IMR-90 (cell line): ENCODE results near the gene NRN1.

ENCODE experiments used
- BHLHE40 ChIP-seq: fragments of 150-350 bp; IDR thresholded peaks from 2 replicates; pipeline ENCODE4 v1.6.1; 2016; ENCODE audit warnings: mild to moderate bottlenecking, low read depth, low read length
- CEBPB ChIP-seq: IDR thresholded peaks from 2 replicates; pipeline ENCODE4 v1.6.1; 2012; ENCODE audit warnings: low read depth, low read length, improper control_type of control experiment
- CTCF ChIP-seq: conservative IDR thresholded peaks from 2 replicates; pipeline ENCODE4 v1.5.1; 2012; ENCODE audit warnings: mild to moderate bottlenecking, low read depth, low read length, improper control_type of control experiment
- ELK1 ChIP-seq: fragments of 150-350 bp; IDR thresholded peaks from 2 replicates; pipeline ENCODE4 v1.6.1; 2016; ENCODE audit warnings: low read depth, mild to moderate bottlenecking, low read length, moderate library complexity, borderline replicate concordance
- MAFK ChIP-seq: IDR thresholded peaks from 2 replicates; pipeline ENCODE4 v1.6.1; 2012; ENCODE audit warnings: low read depth, low read length, improper control_type of control experiment
- MAZ ChIP-seq: IDR thresholded peaks from 2 replicates; pipeline ENCODE4 v1.6.1; 2012; ENCODE audit warnings: low read depth, mild to moderate bottlenecking, low read length, improper control_type of control experiment, moderate library complexity, borderline replicate concordance
- MXI1 ChIP-seq: IDR thresholded peaks from 2 replicates; pipeline ENCODE4 v1.6.1; 2012; ENCODE audit warnings: low read depth, mild to moderate bottlenecking, low read length, moderate library complexity, borderline replicate concordance
- NFE2L2 ChIP-seq: fragments of 150-350 bp; IDR thresholded peaks from 2 replicates; pipeline ENCODE4 v1.6.1; 2016; ENCODE audit warnings: low read depth, mild to moderate bottlenecking, low read length
- POLR2A ChIP-seq: IDR thresholded peaks from 2 replicates; pipeline ENCODE4 v1.6.1; 2012; ENCODE audit warnings: mild to moderate bottlenecking, low read depth, low read length
- RAD21 ChIP-seq: IDR thresholded peaks from 2 replicates; pipeline ENCODE4 v1.6.1; 2012; ENCODE audit warnings: low read length, improper control_type of control experiment
- RCOR1 ChIP-seq: IDR thresholded peaks from 2 replicates; pipeline ENCODE4 v1.6.1; 2012; ENCODE audit warnings: mild to moderate bottlenecking, low read length, improper control_type of control experiment; ENCODE audit not compliant: insufficient replicate concordance
- USF2 ChIP-seq: fragments of 150-350 bp; IDR thresholded peaks from 2 replicates; pipeline ENCODE4 v1.6.1; 2017; ENCODE audit warnings: mild to moderate bottlenecking, antibody characterized with exemption, low read length, low read depth

- TF ChIP-seq RCOR1 (no peak), BHLHE40 (no peak), CTCF (no peak), ELK1 (no peak), USF2 (no peak), POLR2A (no peak), NFE2L2 (no peak), MAZ (no peak), MAFK (no peak), CEBPB (no peak), RAD21 (no peak), MXI1 (no peak)
These were observed 46.3 kb downstream of the NRN1 start for GRCh38 chr6:5960456-5960855.
